Measurements from ENCODE around the gene RPL38. TPM values are rescaled to one million over a fixed set of nuclear protein-coding genes. Genes with fewer than 3 reads are reported as not detected.
A peak's percentile ranks its signal among the peaks of the same experiment; 100 is the strongest.

RPL38 gene
- total and polyA plus RNA-seq, 4 experiments from 2014 or later = 1,662 to 2,198 (median 2,063) TPM

GRCh38 chr17:74217888-74218287, 14.4 kb downstream of the RPL38 start:
- H3K36me3 Mint-ChIP-seq = peaks cover 16 to 17% of the 10 kb centered on the region in 2 donors
- POLR2A ChIA-PET (ENCODE audit: partially characterized antibody) = interaction anchor here (9.2 kb wide), 1 partner anchor 64 kb away, joined by 129 read pairs; no protein-coding TSS in a partner anchor

GRCh38 chr17:74218436-74218835, 15.0 kb downstream of the RPL38 start:
- Mint-ChIP-seq H3K4me1 (peaks cover 7 to 29% (median 19%) of the 10 kb centered on the region in 4 donors), H3K36me3 (peaks cover 16 to 17% of the 10 kb centered on the region in 2 donors), H3K27ac (no peak overlapping the region), H3K4me3 (no peak overlapping the region), H3K27me3 (no peaks in the 10 kb centered on the region), H3K9me3 (no peaks in the 10 kb centered on the region)
- Histone ChIP-seq H3K4me1 (ENCODE audit: insufficient read depth, low read length) (peaks cover 25% of the 10 kb centered on the region), H3K27me3 (ENCODE audit: insufficient read depth, low read length) (no peaks in the 10 kb centered on the region), H3K4me3 (ENCODE audit: low read length in 2 of 2) (no peak overlapping the region), H3K36me3 (ENCODE audit: insufficient read depth, low read length) (peaks cover 4% of the 10 kb centered on the region), H3K9me3 (ENCODE audit: control insufficient read depth in 1 of 2, low read length in 2 of 2) (no peaks in the 10 kb centered on the region), H3K27ac (ENCODE audit: low read depth, low read length) (no peak overlapping the region)
- POLR2A ChIA-PET (ENCODE audit: partially characterized antibody) = interaction anchor here (0.6 kb wide), 1 partner anchor 27 kb away, joined by 3 read pairs; no protein-coding TSS in a partner anchor
- CTCF ChIA-PET (ENCODE audit: partially characterized antibody) = interaction anchor here (1.4 kb wide), 1 partner anchor 19 kb away, joined by 4 read pairs; no protein-coding TSS in a partner anchor
- intact Hi-C loops (cut with micrococcal nuclease) = no loop called here
- no peak for DNase-seq

More at GRCh38 chr17:74217888-74218287, 14.4 kb downstream of the RPL38 start:
- CTCF ChIA-PET (ENCODE audit: partially characterized antibody) = interaction anchor here (0.9 to 1.0 kb wide), 3 partner anchors 16 to 78 kb away, joined by 3 to 4 read pairs (median 4); no protein-coding TSS in a partner anchor
- H3K27ac ChIP-seq (ENCODE audit: low read depth, low read length) = no peak overlapping the region
- H3K27me3 ChIP-seq (ENCODE audit: insufficient read depth, low read length) = no peaks in the 10 kb centered on the region
- no peak overlapping the region for H3K4me3 Mint-ChIP-seq
- DNase-seq = no peak
- H3K4me1 ChIP-seq (ENCODE audit: insufficient read depth, low read length) = peaks cover 25% of the 10 kb centered on the region
- H3K27me3 Mint-ChIP-seq = no peaks in the 10 kb centered on the region
- no peak overlapping the region for H3K27ac Mint-ChIP-seq
- peaks cover 9 to 33% (median 23%) of the 10 kb centered on the region in 4 donors for H3K4me1 Mint-ChIP-seq
- H3K36me3 ChIP-seq (ENCODE audit: insufficient read depth, low read length) = peaks cover 4% of the 10 kb centered on the region
- no peaks in the 10 kb centered on the region for H3K9me3 Mint-ChIP-seq
- H3K4me3 ChIP-seq (ENCODE audit: low read length in 2 of 2) = no peak overlapping the region
- no peaks in the 10 kb centered on the region for H3K9me3 ChIP-seq (ENCODE audit: control insufficient read depth in 1 of 2, low read length in 2 of 2)
- intact Hi-C loops (cut with micrococcal nuclease) = no loop called here

DNA sequence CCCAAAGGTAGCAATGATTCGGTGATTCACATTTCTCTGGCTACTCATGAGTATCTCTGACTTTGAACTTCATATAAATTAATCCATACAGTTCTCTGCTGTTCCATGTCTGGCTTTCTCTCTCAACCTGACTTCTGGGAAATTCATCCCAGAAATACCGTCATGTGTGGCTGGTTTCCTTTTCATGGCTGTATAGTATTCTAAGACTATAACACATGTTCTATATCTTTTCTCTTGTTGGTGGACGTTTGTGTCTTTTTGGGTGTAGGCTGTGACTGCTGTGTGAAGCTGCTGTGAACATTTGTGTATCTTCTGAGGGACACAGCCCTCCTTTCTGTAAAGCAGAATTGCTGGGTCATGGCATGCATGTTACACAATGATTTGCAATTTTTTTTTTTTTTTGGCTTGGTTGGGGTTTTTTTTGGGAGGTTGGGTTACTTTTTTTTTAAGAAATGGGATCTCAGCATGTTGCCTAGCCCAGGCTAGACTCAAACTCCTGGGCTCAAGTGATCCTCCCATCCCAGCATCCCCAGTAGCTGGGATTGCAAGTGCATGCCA, 16.2 kb downstream of the RPL38 start:
- intact Hi-C loops (cut with micrococcal nuclease) = no loop called here
- POLR2A ChIA-PET (ENCODE audit: partially characterized antibody) = interaction anchor here (0.8 kb wide), 1 partner anchor 16 kb away, joined by 3 read pairs; the partner anchor contains the start of gene RPL38
- H3K4me3 Mint-ChIP-seq = no peak overlapping the region
- CTCF ChIA-PET (ENCODE audit: partially characterized antibody) = interaction anchor here (0.9 to 2.2 kb wide), 3 partner anchors 9 to 76 kb away, joined by 3 to 8 read pairs (median 4); no protein-coding TSS in a partner anchor
- no peak for DNase-seq
- H3K9me3 Mint-ChIP-seq = no peaks in the 10 kb centered on the region
- peaks cover 26 to 27% of the 10 kb centered on the region in 2 donors for H3K36me3 Mint-ChIP-seq
- peaks cover 2 to 22% (median 13%) of the 10 kb centered on the region in 4 donors for H3K4me1 Mint-ChIP-seq
- H3K27ac Mint-ChIP-seq = no peak overlapping the region
- no peaks in the 10 kb centered on the region for H3K9me3 ChIP-seq (ENCODE audit: control insufficient read depth in 1 of 2, low read length in 2 of 2)
- no peaks in the 10 kb centered on the region for H3K27me3 Mint-ChIP-seq
- H3K4me3 ChIP-seq (ENCODE audit: low read length in 2 of 2) = no peak overlapping the region
- H3K4me1 ChIP-seq (ENCODE audit: insufficient read depth, low read length) = peaks cover 16% of the 10 kb centered on the region
- no peak overlapping the region for H3K27ac ChIP-seq (ENCODE audit: low read depth, low read length)
- no peaks in the 10 kb centered on the region for H3K27me3 ChIP-seq (ENCODE audit: insufficient read depth, low read length)
- peaks cover 4% of the 10 kb centered on the region for H3K36me3 ChIP-seq (ENCODE audit: insufficient read depth, low read length)

GRCh38 chr17:74220219-74220618, 16.7 kb downstream of the RPL38 start:
- no peaks in the 10 kb centered on the region for H3K27me3 ChIP-seq (ENCODE audit: insufficient read depth, low read length)
- peaks cover 7% of the 10 kb centered on the region for H3K36me3 ChIP-seq (ENCODE audit: insufficient read depth, low read length)
- Mint-ChIP-seq H3K9me3 (no peaks in the 10 kb centered on the region), H3K36me3 (peaks cover 31 to 32% of the 10 kb centered on the region in 2 donors), H3K4me3 (no peak overlapping the region), H3K27me3 (no peaks in the 10 kb centered on the region), H3K27ac (no peak overlapping the region), H3K4me1 (peaks cover 1 to 17% (median 10%) of the 10 kb centered on the region in 4 donors)
- DNase-seq = no peak
- H3K4me1 ChIP-seq (ENCODE audit: insufficient read depth, low read length) = peaks cover 11% of the 10 kb centered on the region
- intact Hi-C loops (cut with micrococcal nuclease) = no loop called here
- ChIA-PET POLR2A (ENCODE audit: partially characterized antibody) (interaction anchor here (0.8 kb wide), 1 partner anchor 17 kb away, joined by 3 read pairs; the partner anchor contains the start of gene RPL38), CTCF (ENCODE audit: partially characterized antibody) (interaction anchor here (0.9 to 2.2 kb wide), 2 partner anchors 9 to 76 kb away, joined by 3 to 8 read pairs; no protein-coding TSS in a partner anchor)
- H3K9me3 ChIP-seq (ENCODE audit: control insufficient read depth in 1 of 2, low read length in 2 of 2) = no peaks in the 10 kb centered on the region
- no peak overlapping the region for H3K4me3 ChIP-seq (ENCODE audit: low read length in 2 of 2)
- H3K27ac ChIP-seq (ENCODE audit: low read depth, low read length) = no peak overlapping the region

DNA sequence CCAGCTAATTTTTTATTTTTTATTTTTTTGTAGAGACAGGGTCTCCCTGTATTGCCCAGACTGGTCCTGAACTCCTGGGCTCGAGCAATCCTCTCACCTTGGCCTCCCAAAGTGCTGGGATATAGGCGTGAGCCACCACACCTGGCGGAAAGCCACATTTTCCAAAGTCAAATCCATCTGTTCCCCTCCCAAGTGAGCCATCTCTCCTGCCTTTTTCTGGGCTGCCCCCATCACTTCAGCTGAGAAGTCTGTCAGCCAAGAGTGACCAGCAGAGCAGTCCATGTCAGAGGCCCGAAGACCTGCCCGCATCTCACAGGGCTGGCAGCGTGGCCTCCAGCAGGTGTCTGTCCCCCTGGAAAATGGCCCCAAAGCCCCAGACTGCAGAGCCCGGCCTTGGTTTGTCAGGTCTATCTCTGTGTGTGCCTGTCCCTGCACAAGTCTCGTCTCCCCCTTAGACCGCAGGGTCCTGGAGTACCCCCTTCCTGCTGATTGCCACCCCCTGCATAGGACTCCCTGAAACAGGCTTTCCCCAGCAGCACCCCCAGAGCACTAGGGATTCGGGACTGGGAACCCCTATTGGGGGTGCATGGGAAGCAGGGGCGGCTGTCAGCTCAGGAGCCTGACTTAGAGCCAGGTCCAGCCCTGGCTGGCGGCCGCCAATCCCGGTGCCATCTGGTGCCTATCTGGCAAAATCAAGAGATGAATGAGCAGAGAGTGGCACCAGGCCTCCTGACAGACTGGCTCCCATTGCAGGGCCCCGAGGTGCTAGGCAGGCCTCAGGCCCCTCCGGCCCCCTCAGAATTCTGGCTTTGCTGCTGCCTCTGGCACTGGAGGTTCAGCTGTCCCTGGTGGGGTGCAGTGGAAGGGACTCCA, 17.7 kb downstream of the RPL38 start:
- no peaks in the 10 kb centered on the region for H3K9me3 ChIP-seq (ENCODE audit: control insufficient read depth in 1 of 2, low read length in 2 of 2)
- no peak for DNase-seq
- H3K36me3 ChIP-seq (ENCODE audit: insufficient read depth, low read length) = peaks cover 7% of the 10 kb centered on the region
- peaks cover 37 to 39% of the 10 kb centered on the region in 2 donors for H3K36me3 Mint-ChIP-seq
- H3K4me1 Mint-ChIP-seq = peaks cover 0 to 14% (median 9%) of the 10 kb centered on the region in 4 donors
- ChIA-PET CTCF (ENCODE audit: partially characterized antibody) (interaction anchor here (2.2 kb wide), 1 partner anchor 75 kb away, joined by 8 read pairs; no protein-coding TSS in a partner anchor), POLR2A (ENCODE audit: partially characterized antibody) (interaction anchor here (1.1 to 1.4 kb wide), 2 partner anchors 8 to 18 kb away, joined by 3 to 8 read pairs; partner anchors contain the start of gene TTYH2)
- peak overlapping the region in 1 of 7 donors; percentile 42 for H3K27ac Mint-ChIP-seq
- H3K4me3 ChIP-seq (ENCODE audit: low read length in 2 of 2) = no peak overlapping the region
- H3K27me3 Mint-ChIP-seq = no peaks in the 10 kb centered on the region
- H3K27me3 ChIP-seq (ENCODE audit: insufficient read depth, low read length) = no peaks in the 10 kb centered on the region
- H3K4me3 Mint-ChIP-seq = no peak overlapping the region
- peaks cover under 1% of the 10 kb centered on the region for H3K4me1 ChIP-seq (ENCODE audit: insufficient read depth, low read length)
- intact Hi-C loops (cut with micrococcal nuclease) = no loop called here
- H3K9me3 Mint-ChIP-seq = no peaks in the 10 kb centered on the region
- no peak overlapping the region for H3K27ac ChIP-seq (ENCODE audit: low read depth, low read length)

DNA sequence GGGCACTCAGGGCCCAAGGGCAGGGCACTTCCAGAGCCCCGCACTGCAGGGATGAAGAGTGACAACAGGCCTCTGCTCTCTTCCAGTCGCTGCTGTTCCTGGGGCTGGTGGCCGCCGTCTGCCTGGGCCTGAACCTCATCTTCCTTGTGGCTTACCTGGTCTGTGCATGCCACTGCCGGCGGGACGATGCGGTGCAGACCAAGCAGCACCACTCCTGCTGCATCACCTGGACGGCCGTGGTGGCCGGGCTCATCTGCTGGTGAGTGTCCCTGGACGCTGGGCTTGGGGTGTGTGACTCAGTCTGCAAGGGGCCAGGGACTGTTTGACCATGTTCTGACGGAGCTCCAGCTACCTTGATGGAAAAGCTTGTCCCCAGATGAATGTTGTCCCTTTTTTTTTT, 18.9 kb downstream of the RPL38 start:
- Mint-ChIP-seq H3K4me3 (no peak overlapping the region), H3K36me3 (peaks cover 41 to 43% of the 10 kb centered on the region in 2 donors), H3K9me3 (no peaks in the 10 kb centered on the region), H3K27me3 (no peaks in the 10 kb centered on the region), H3K4me1 (peaks cover under 1 to 14% (median 8%) of the 10 kb centered on the region in 4 donors), H3K27ac (no peak overlapping the region)
- DNase-seq = no peak
- H3K4me1 ChIP-seq (ENCODE audit: insufficient read depth, low read length) = no peaks in the 10 kb centered on the region
- CTCF ChIA-PET (ENCODE audit: partially characterized antibody) = interaction anchor here (1.1 to 1.3 kb wide), 2 partner anchors 9 to 72 kb away, joined by 3 read pairs; no protein-coding TSS in a partner anchor
- POLR2A ChIA-PET (ENCODE audit: partially characterized antibody) = interaction anchor here (1.4 kb wide), 1 partner anchor 10 kb away, joined by 8 read pairs; the partner anchor contains the start of gene TTYH2
- peaks cover 7% of the 10 kb centered on the region for H3K36me3 ChIP-seq (ENCODE audit: insufficient read depth, low read length)
- no peak overlapping the region for H3K27ac ChIP-seq (ENCODE audit: low read depth, low read length)
- H3K27me3 ChIP-seq (ENCODE audit: insufficient read depth, low read length) = no peaks in the 10 kb centered on the region
- H3K4me3 ChIP-seq (ENCODE audit: low read length in 2 of 2) = no peak overlapping the region
- H3K9me3 ChIP-seq (ENCODE audit: control insufficient read depth in 1 of 2, low read length in 2 of 2) = no peaks in the 10 kb centered on the region
- intact Hi-C loops (cut with micrococcal nuclease) = no loop called here

Measured in CD4-positive, alpha-beta memory T cell (primary cell).